ENCODE measurements around the gene MC2R.

The MC2R gene

DNA sequence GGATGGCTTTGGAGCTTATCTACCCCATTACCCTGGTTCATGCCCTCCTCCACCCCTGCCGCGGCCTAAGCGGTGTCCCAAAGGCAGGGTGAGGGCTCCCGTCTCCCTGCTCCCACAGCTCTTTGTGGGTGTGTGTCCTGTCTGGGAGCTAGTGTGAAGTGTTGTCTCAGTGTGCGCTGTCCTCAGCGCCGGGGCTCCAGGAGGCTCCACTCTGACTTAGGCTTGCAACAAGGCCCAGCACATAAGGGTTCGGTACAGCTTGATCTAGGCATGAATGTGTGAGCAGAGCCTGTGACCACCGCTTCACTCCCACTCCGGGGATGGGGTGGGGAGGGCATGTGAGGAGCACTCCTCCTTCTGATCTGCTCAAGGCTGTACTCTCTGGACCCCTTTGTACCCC lies 1.2 kb downstream of the MC2R start:
- DNase-seq (ENCODE audit: low spot score), result no peak
- no peak for TF ChIP-seq CTCF (IDR thresholded peaks at IDR 0.05; ENCODE audit: extremely low read depth, missing control alignments)

- TF ChIP-seq CTCF (IDR thresholded peaks at IDR 0.05; ENCODE audit: extremely low read depth, missing control alignments), result no peak
- DNase-seq (ENCODE audit: low spot score), result no peak
These were observed 2.1 kb downstream of the MC2R start for GRCh38 chr18:13913205-13913604.

DNA sequence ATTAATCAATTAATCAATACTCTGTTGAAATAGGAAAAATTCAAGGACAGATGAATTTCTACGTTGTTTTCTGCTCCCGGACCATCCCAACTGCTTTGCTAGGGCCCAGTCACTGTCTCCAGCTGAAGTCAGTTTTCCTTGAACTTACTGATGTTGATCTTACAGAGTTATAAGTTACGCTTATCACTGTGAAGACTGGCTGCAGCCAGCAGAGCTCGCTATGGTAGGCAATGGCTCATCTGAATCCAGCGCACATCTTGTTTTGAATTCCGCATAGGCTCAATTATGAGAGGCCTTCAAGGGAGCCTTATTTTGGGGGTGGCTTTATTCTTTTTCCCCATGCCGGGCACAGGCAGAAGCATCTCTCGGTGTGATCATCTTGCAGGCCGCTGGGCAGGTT lies 2.7 kb downstream of the MC2R start:
- DNase-seq (ENCODE audit: low spot score), result no peak
- TF ChIP-seq CTCF (IDR thresholded peaks at IDR 0.05; ENCODE audit: extremely low read depth, missing control alignments), result no peak

GRCh38 chr18:13910986-13911385 lies 4.3 kb downstream of the MC2R start:
- no peak for TF ChIP-seq CTCF (IDR thresholded peaks at IDR 0.05; ENCODE audit: extremely low read depth, missing control alignments)
- no peak for DNase-seq (ENCODE audit: low spot score)

DNA sequence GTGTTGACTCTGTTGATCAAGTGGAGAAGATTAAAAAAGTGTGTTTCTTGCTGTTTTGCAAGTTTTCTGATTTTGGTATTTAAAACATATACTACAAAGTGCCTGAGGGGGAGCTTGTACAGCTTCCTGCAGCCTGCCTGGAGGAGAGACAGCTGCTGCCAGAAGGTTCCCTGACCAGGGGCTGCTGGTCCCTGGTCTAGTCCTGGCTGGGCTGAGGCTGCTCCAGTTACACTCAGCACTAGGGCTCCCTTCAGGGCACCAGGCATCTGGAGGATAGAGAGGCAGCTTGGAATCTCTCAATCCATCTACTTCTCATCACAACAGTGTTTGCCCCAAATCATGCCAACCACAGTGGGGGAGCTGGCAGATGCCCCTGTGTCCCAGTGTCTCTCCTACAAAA lies 4.8 kb downstream of the MC2R start:
- no peak for DNase-seq (ENCODE audit: low spot score)
- no peak for TF ChIP-seq CTCF (IDR thresholded peaks at IDR 0.05; ENCODE audit: extremely low read depth, missing control alignments)

- DNase-seq (ENCODE audit: low spot score), result no peak
- TF ChIP-seq CTCF (IDR thresholded peaks at IDR 0.05; ENCODE audit: extremely low read depth, missing control alignments), result no peak
These were observed 6.0 kb downstream of the MC2R start for GRCh38 chr18:13909141-13909940.

GRCh38 chr18:13900633-13901032 lies 14.7 kb downstream of the MC2R start:
- TF ChIP-seq CTCF (IDR thresholded peaks at IDR 0.05; ENCODE audit: extremely low read depth, missing control alignments), result no peak
- no peak for DNase-seq (ENCODE audit: low spot score)
